ENCODE measurements around the gene PCNA. TPM values are rescaled to one million over a fixed set of nuclear protein-coding genes. Genes with fewer than 3 reads are reported as not detected.

Gene PCNA
- total RNA-seq, 1 experiment from 2014 or later, result 273 TPM

GRCh38 chr20:5136096-5136495, 16.3 kb upstream of the PCNA start:
- Histone ChIP-seq H3K79me2 (ENCODE audit: insufficient read depth, low read length) (peaks cover 55% of the 10 kb centered on the region), H2AFZ (ENCODE audit: low read depth, low read length, poor library complexity, severe bottlenecking) (no peak overlapping the region), H3K4me3 (replicated peaks in 1 of 2; ENCODE audit: low read depth in 1 of 2, low read length in 2 of 2) (no peak overlapping the region), H3K9ac (ENCODE audit: low read length) (no peak overlapping the region), H3K9me2 (ENCODE audit: insufficient read depth) (no peaks in the 10 kb centered on the region), H3K4me1 (ENCODE audit: control insufficient read depth in 1 of 2, insufficient read depth in 2 of 2, low read length in 2 of 2) (no peaks in the 10 kb centered on the region), H3K36me3 (ENCODE audit: control insufficient read depth in 1 of 2, insufficient read depth in 2 of 2, low read length in 2 of 2) (no peaks in the 10 kb centered on the region), H4K20me1 (ENCODE audit: insufficient read depth) (no peaks in the 10 kb centered on the region), H3K4me2 (ENCODE audit: low read length) (no peak overlapping the region), H3K9me3 (ENCODE audit: control insufficient read depth in 1 of 2, insufficient read depth in 1 of 2, low read depth in 1 of 2, low read length in 2 of 2) (no peaks in the 10 kb centered on the region), H3K27ac (ENCODE audit: low read depth, low read length) (no peak overlapping the region), H3K27me3 (ENCODE audit: insufficient read depth, low read length) (no peaks in the 10 kb centered on the region)
- no peak for TF ChIP-seq ZNF274 (IDR thresholded peaks at IDR 0.05; ENCODE audit: low read depth, low read length)
- no peak for TF ChIP-seq SP1 (IDR thresholded peaks at IDR 0.05; ENCODE audit: low read depth)
- no peak for TF ChIP-seq POLR2AphosphoS5 (IDR thresholded peaks at IDR 0.05; ENCODE audit: low read depth, low read length)
- TF ChIP-seq TCF7L2 (IDR thresholded peaks at IDR 0.05; ENCODE audit: borderline replicate concordance, extremely low read depth, insufficient read depth, insufficient read length), result no peak
- TF ChIP-seq YY1 (IDR thresholded peaks at IDR 0.05; ENCODE audit: extremely low read depth, insufficient replicate concordance, low read depth, low read length), result no peak
- TF ChIP-seq CBX3 (IDR thresholded peaks at IDR 0.05; ENCODE audit: low read depth), result no peak
- ChIA-PET POLR2A (no interaction called here), RAD21 (ENCODE audit: low non-redundant PET in 1 of 2, low total read pairs in 2 of 2, uncharacterized antibody in 2 of 2, unreplicated experiment in 2 of 2) (no interaction called here), CTCF (no interaction called here)
- intact Hi-C loops (cut with micrococcal nuclease), result no loop called here
- DNase-seq (ENCODE audit: low read depth, low spot score) (no peak), ATAC-seq (no peak)
- no TSS peak for BruUV-seq (replicated peaks)

GRCh38 chr20:5135363-5136012, 15.7 kb upstream of the PCNA start:
- Histone ChIP-seq H3K36me3 (ENCODE audit: control insufficient read depth in 1 of 2, insufficient read depth in 2 of 2, low read length in 2 of 2) (no peaks in the 10 kb centered on the region), H3K9ac (ENCODE audit: low read length) (no peak overlapping the region), H3K9me2 (ENCODE audit: insufficient read depth) (no peaks in the 10 kb centered on the region), H2AFZ (ENCODE audit: low read depth, low read length, poor library complexity, severe bottlenecking) (no peak overlapping the region), H4K20me1 (ENCODE audit: insufficient read depth) (no peaks in the 10 kb centered on the region), H3K79me2 (ENCODE audit: insufficient read depth, low read length) (peaks cover 55% of the 10 kb centered on the region), H3K9me3 (ENCODE audit: control insufficient read depth in 1 of 2, insufficient read depth in 1 of 2, low read depth in 1 of 2, low read length in 2 of 2) (no peaks in the 10 kb centered on the region), H3K4me2 (ENCODE audit: low read length) (no peak overlapping the region), H3K4me3 (replicated peaks in 1 of 2; ENCODE audit: low read depth in 1 of 2, low read length in 2 of 2) (no peak overlapping the region), H3K4me1 (ENCODE audit: control insufficient read depth in 1 of 2, insufficient read depth in 2 of 2, low read length in 2 of 2) (no peaks in the 10 kb centered on the region), H3K27me3 (ENCODE audit: insufficient read depth, low read length) (no peaks in the 10 kb centered on the region), H3K27ac (ENCODE audit: low read depth, low read length) (no peak overlapping the region)
- ChIA-PET POLR2A (no interaction called here), CTCF (no interaction called here), RAD21 (ENCODE audit: low non-redundant PET in 1 of 2, low total read pairs in 2 of 2, uncharacterized antibody in 2 of 2, unreplicated experiment in 2 of 2) (no interaction called here)
- no peak for TF ChIP-seq CTCF (IDR thresholded peaks at IDR 0.05 in 2 of 3, conservative IDR thresholded peaks at IDR 0.05 in 1 of 3; ENCODE audit: borderline replicate concordance in 1 of 3, insufficient read depth in 1 of 3, low read depth in 2 of 3, low read length in 2 of 3)
- TF ChIP-seq EZH2phosphoT487 (IDR thresholded peaks at IDR 0.05; ENCODE audit: borderline replicate concordance), result no peak
- no peak for TF ChIP-seq JUND (IDR thresholded peaks at IDR 0.05)
- TF ChIP-seq CEBPB (IDR thresholded peaks at IDR 0.05; ENCODE audit: low read depth), result no peak
- TF ChIP-seq SP1 (IDR thresholded peaks at IDR 0.05; ENCODE audit: low read depth), result no peak
- no peak for TF ChIP-seq SIN3A (IDR thresholded peaks at IDR 0.05; ENCODE audit: low read depth)
- TF ChIP-seq ZNF274 (IDR thresholded peaks at IDR 0.05; ENCODE audit: low read depth, low read length), result no peak
- no peak for TF ChIP-seq ATF3 (IDR thresholded peaks at IDR 0.05)
- no peak for TF ChIP-seq ZFX (IDR thresholded peaks at IDR 0.05)
- no peak for TF ChIP-seq REST (IDR thresholded peaks at IDR 0.05; ENCODE audit: low read depth)
- no TSS peak for BruUV-seq (replicated peaks)
- ATAC-seq (no peak), DNase-seq (ENCODE audit: low read depth, low spot score) (no peak)
- intact Hi-C loops (cut with micrococcal nuclease), result no loop called here
